ENCODE results near the gene TLX1. TPM values are rescaled to one million over a fixed set of nuclear protein-coding genes. Genes with fewer than 3 reads are reported as not detected.

Gene TLX1
- total RNA-seq, 1 experiment from 2014 or later, result not detected

GRCh38 chr10:101091546-101092290 is 39.4 kb upstream of the TLX1 start:
- no peaks in the 10 kb centered on the region for H4K20me1 ChIP-seq (ENCODE audit: insufficient read depth)
- no peak overlapping the region for H3K4me2 ChIP-seq
- H3K36me3 ChIP-seq (ENCODE audit: low read depth), result no peaks in the 10 kb centered on the region
- intact Hi-C loops (cut with micrococcal nuclease; ENCODE audit: unreplicated experiment), result no loop called here
- DNase-seq, result no peak
- no TSS peak for BruUV-seq (replicated peaks)
- H3K79me2 ChIP-seq (ENCODE audit: low read depth), result no peaks in the 10 kb centered on the region
- H3K27me3 ChIP-seq (ENCODE audit: insufficient read depth, low read depth), result peaks cover 27% of the 10 kb centered on the region
- CTCF ChIA-PET, result interaction anchor here (0.5 to 0.7 kb wide), 5 partner anchors 22 to 466 kb away, joined by 3 to 5 read pairs (median 3); no protein-coding TSS in a partner anchor
- TF ChIP-seq CTCF (conservative IDR thresholded peaks at IDR 0.05) (no peak), EZH2 (IDR thresholded peaks at IDR 0.05; ENCODE audit: low read depth) (no peak)
- H3F3A ChIP-seq (ENCODE audit: insufficient read depth, low read depth), result no peaks in the 10 kb centered on the region
- 0 out of 2 replicates have a peak, but pooled peaks cover 7% of the 10 kb centered on the region for H3K4me1 ChIP-seq (replicated peaks; ENCODE audit: insufficient read depth)
- H3K27ac ChIP-seq, result no peak overlapping the region
- H2AFZ ChIP-seq, result no peak overlapping the region
- POLR2A ChIA-PET (ENCODE audit: unreplicated experiment), result no interaction called here
- no peak overlapping the region for H3K4me3 ChIP-seq
- no peaks in the 10 kb centered on the region for H3K9me3 ChIP-seq (ENCODE audit: insufficient read depth, low read depth)
- H3K9me2 ChIP-seq (ENCODE audit: insufficient read depth), result no peaks in the 10 kb centered on the region

- H3K27me3 ChIP-seq (ENCODE audit: insufficient read depth, low read depth), result peaks cover 29% of the 10 kb centered on the region
- H3K36me3 ChIP-seq (ENCODE audit: low read depth), result no peaks in the 10 kb centered on the region
- BruUV-seq (replicated peaks), result no TSS peak
- H3K9me2 ChIP-seq (ENCODE audit: insufficient read depth), result no peaks in the 10 kb centered on the region
- no peaks in the 10 kb centered on the region for H4K20me1 ChIP-seq (ENCODE audit: insufficient read depth)
- DNase-seq, result no peak
- TF ChIP-seq CTCF (conservative IDR thresholded peaks at IDR 0.05) (no peak), EZH2 (IDR thresholded peaks at IDR 0.05; ENCODE audit: low read depth) (no peak)
- H3K79me2 ChIP-seq (ENCODE audit: low read depth), result no peaks in the 10 kb centered on the region
- no peaks in the 10 kb centered on the region for H3K9me3 ChIP-seq (ENCODE audit: insufficient read depth, low read depth)
- no peak overlapping the region for H2AFZ ChIP-seq
- CTCF ChIA-PET, result no interaction called here
- H3K4me3 ChIP-seq, result no peak overlapping the region
- H3K4me1 ChIP-seq (replicated peaks; ENCODE audit: insufficient read depth), result 0 out of 2 replicates have a peak, but pooled peaks cover 7% of the 10 kb centered on the region
- POLR2A ChIA-PET (ENCODE audit: unreplicated experiment), result no interaction called here
- no peaks in the 10 kb centered on the region for H3F3A ChIP-seq (ENCODE audit: insufficient read depth, low read depth)
- intact Hi-C loops (cut with micrococcal nuclease; ENCODE audit: unreplicated experiment), result no loop called here
- no peak overlapping the region for H3K4me2 ChIP-seq
- H3K27ac ChIP-seq, result no peak overlapping the region
Measured at GRCh38 chr10:101092881-101093354, 38.2 kb upstream of the TLX1 start.

- Histone ChIP-seq H3F3A (ENCODE audit: insufficient read depth, low read depth) (no peaks in the 10 kb centered on the region), H3K27ac (no peak overlapping the region), H3K4me2 (no peak overlapping the region), H3K9me2 (ENCODE audit: insufficient read depth) (no peaks in the 10 kb centered on the region), H3K9me3 (ENCODE audit: insufficient read depth, low read depth) (no peaks in the 10 kb centered on the region), H4K20me1 (ENCODE audit: insufficient read depth) (no peaks in the 10 kb centered on the region), H3K4me1 (replicated peaks; ENCODE audit: insufficient read depth) (0 out of 2 replicates have a peak, but pooled peaks cover 4% of the 10 kb centered on the region), H3K79me2 (ENCODE audit: low read depth) (no peaks in the 10 kb centered on the region), H3K27me3 (ENCODE audit: insufficient read depth, low read depth) (peaks cover 27% of the 10 kb centered on the region), H3K4me3 (no peak overlapping the region), H3K36me3 (ENCODE audit: low read depth) (no peaks in the 10 kb centered on the region), H2AFZ (no peak overlapping the region)
- intact Hi-C loops (cut with micrococcal nuclease; ENCODE audit: unreplicated experiment), result no loop called here
- no peak for TF ChIP-seq CTCF (conservative IDR thresholded peaks at IDR 0.05)
- no peak for TF ChIP-seq EZH2 (IDR thresholded peaks at IDR 0.05; ENCODE audit: low read depth)
- ChIA-PET POLR2A (ENCODE audit: unreplicated experiment) (no interaction called here), CTCF (interaction anchor here (1.4 kb wide), 1 partner anchor 48 kb away, joined by 6 read pairs; no protein-coding TSS in a partner anchor)
- no peak for DNase-seq
- no TSS peak for BruUV-seq (replicated peaks)
Measured at GRCh38 chr10:101094121-101094879, 36.8 kb upstream of the TLX1 start.
